ENCODE results near the gene TLE4.

GRCh38 chr9:79559495-79560181, 12.1 kb upstream of the TLE4 start:
- TF ChIP-seq GATA2 (IDR thresholded peaks at IDR 0.05; ENCODE audit: low read depth, low read length) (peak; percentile 85), GATA3 (IDR thresholded peaks at IDR 0.05; ENCODE audit: low read depth, low read length) (peak; percentile 78)

Data from SH-SY5Y (cell line).